ENCODE measurements around the gene VIPR1. TPM values are rescaled to one million over a fixed set of nuclear protein-coding genes. Genes with fewer than 3 reads are reported as not detected.

VIPR1 gene
- total RNA-seq, 1 experiment from 2014 or later: 9.4 TPM

DNA sequence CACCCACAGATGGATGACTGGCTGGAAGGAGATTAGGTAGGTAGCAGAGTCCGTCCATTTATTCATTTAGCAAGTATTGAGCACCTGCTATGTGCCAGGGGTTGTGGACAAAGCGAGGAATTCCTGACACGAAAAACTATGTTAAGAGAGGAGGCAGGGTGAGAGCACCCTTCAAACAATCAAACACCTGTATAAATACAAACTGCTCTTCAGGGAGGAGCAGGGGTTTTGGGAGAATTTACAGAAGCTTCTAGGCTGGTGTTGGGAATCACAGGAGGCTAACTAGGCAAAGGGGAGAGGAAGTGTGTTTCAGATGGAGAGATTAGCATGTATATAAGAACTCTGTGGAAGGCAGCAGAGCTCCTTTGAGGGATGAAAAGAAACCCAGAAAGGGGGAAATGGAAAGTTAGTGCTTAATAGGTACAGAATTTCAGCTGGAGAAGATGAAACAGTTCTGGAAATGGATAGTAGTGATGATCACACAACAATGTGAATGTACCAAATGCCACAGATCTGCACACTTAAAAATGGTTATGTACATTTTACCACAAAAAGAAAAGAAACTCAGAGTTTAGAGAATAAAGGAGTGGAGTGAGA, 80.1 kb downstream of the VIPR1 start:
- Mint-ChIP-seq H3K4me1 (peaks cover 41% of the 10 kb centered on the region), H3K36me3 (peaks cover 12% of the 10 kb centered on the region), H3K4me3 (peak overlapping the region; percentile 83), H3K27me3 (ENCODE audit: low read depth) (no peaks in the 10 kb centered on the region), H3K9me3 (peaks cover 4% of the 10 kb centered on the region; the same call in 1 of the 2 replicates), H3K27ac (peak overlapping the region; percentile 92)
- ChIA-PET CTCF (interaction anchor here (0.7 to 2.7 kb wide), 12 partner anchors 8 to 391 kb away, joined by 3 to 17 read pairs (median 6); partner anchors contain the start of genes NKTR and SS18L2), POLR2A (interaction anchor here (0.9 to 3.2 kb wide), 5 partner anchors 8 to 173 kb away, joined by 3 to 19 read pairs (median 6); partner anchors contain the start of genes NKTR and SS18L2)
- TF ChIP-seq SMAD4 (CRISPR knock-in tag; IDR thresholded peaks at IDR 0.05) (no peak), SP1 (CRISPR knock-in tag; conservative IDR thresholded peaks at IDR 0.05) (no peak; the same call in 1 of the 2 replicates), ZNF219 (CRISPR knock-in tag; IDR thresholded peaks at IDR 0.05; ENCODE audit: borderline replicate concordance) (no peak), ZNF423 (CRISPR knock-in tag; IDR thresholded peaks at IDR 0.05) (no peak), IRF2 (CRISPR knock-in tag; IDR thresholded peaks at IDR 0.05; ENCODE audit: borderline replicate concordance, low read depth) (no peak), HMGA2 (CRISPR knock-in tag; IDR thresholded peaks at IDR 0.05) (no peak), ATF1 (CRISPR knock-in tag; IDR thresholded peaks at IDR 0.05) (no peak), CBFB (CRISPR knock-in tag; IDR thresholded peaks at IDR 0.05; ENCODE audit: low read depth) (no peak)
- TF ChIP-seq, protein P1, sequence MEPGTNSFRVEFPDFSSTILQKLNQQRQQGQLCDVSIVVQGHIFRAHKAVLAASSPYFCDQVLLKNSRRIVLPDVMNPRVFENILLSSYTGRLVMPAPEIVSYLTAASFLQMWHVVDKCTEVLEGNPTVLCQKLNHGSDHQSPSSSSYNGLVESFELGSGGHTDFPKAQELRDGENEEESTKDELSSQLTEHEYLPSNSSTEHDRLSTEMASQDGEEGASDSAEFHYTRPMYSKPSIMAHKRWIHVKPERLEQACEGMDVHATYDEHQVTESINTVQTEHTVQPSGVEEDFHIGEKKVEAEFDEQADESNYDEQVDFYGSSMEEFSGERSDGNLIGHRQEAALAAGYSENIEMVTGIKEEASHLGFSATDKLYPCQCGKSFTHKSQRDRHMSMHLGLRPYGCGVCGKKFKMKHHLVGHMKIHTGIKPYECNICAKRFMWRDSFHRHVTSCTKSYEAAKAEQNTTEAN (CRISPR knock-in tag; IDR thresholded peaks at IDR 0.05): no peak
- TF ChIP-seq, protein P2, sequence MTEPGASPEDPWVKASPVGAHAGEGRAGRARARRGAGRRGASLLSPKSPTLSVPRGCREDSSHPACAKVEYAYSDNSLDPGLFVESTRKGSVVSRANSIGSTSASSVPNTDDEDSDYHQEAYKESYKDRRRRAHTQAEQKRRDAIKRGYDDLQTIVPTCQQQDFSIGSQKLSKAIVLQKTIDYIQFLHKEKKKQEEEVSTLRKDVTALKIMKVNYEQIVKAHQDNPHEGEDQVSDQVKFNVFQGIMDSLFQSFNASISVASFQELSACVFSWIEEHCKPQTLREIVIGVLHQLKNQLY (CRISPR knock-in tag; IDR thresholded peaks at IDR 0.05): no peak
- TF ChIP-seq, protein P3, sequence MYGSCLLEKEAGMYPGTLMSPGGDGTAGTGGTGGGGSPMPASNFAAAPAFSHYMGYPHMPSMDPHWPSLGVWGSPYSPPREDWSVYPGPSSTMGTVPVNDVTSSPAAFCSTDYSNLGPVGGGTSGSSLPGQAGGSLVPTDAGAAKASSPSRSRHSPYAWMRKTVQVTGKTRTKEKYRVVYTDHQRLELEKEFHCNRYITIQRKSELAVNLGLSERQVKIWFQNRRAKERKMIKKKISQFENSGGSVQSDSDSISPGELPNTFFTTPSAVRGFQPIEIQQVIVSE (CRISPR knock-in tag; IDR thresholded peaks at IDR 0.05; ENCODE audit: borderline replicate concordance): no peak
- DNase-seq (ENCODE audit: low spot score) (no peak), ATAC-seq (peak; percentile 9)

Other genes starting within 250 kb of the VIPR1 start
- 0.50 to 1.1 TPM (median 0.94 TPM) in 3 replicates for gene CCK, start 236.5 kb upstream of the VIPR1 start, total RNA-seq (2021)
- not detected in 3 replicates for gene LYZL4, start 92.0 kb upstream of the VIPR1 start, total RNA-seq (2021)
- 35.2 to 37.0 TPM (median 37.0 TPM) in 3 replicates for gene SEC22C, start 79.3 kb downstream of the VIPR1 start, total RNA-seq (2021)
- 52.9 to 65.0 TPM (median 62.6 TPM) in 3 replicates for gene SS18L2, start 88.2 kb downstream of the VIPR1 start, total RNA-seq (2021)
- gene NKTR, start 98.0 kb downstream of the VIPR1 start, total RNA-seq (2021): 76.4 to 89.3 TPM (median 82.3 TPM) in 3 replicates
- 5.2 to 5.9 TPM (median 5.6 TPM) in 3 replicates for gene ZBTB47, start 151.1 kb downstream of the VIPR1 start, total RNA-seq (2021)
- gene KLHL40, start 182.9 kb downstream of the VIPR1 start, total RNA-seq (2021): not detected in 3 replicates
- 0.21 to 0.92 TPM (median 0.60 TPM) in 3 replicates for gene HHATL, start 200.2 kb downstream of the VIPR1 start, total RNA-seq (2021)